Omental fat pad (tissue), 4 donors: ENCODE measurements around the gene SWAP70. TPM values are rescaled to one million over a fixed set of nuclear protein-coding genes. Genes with fewer than 3 reads are reported as not detected.

Experiments
- ATAC-seq: fragments of 150-250 bp; one replicate; pipeline ENCODE4 v1.9.1; 2016; ENCODE audit warnings: mild to moderate bottlenecking, moderate library complexity; ENCODE audit not compliant: low FRiP score
- DNase-seq: peaks from one replicate; pipeline ENCODE4 v3.0.0-alpha.2; 2019; ENCODE audit warnings: low spot score
- CTCF ChIP-seq, 3 donors: fragments of 450-650 bp; IDR thresholded peaks; one replicate each; pipeline ENCODE4 v1.5.1; 2016 to 2017; ENCODE audit warnings: antibody characterized with exemption in 3 of 3, mild to moderate bottlenecking in 3 of 3, moderate library complexity in 2 of 3
- total RNA-seq, 4 donors: library from RNA; depleted of rRNA; stranded (reverse); fragments of >200 nt; gene quantifications; one replicate each; pipeline ENCODE4 v1.1.0, GENCODE V29; 2016

The SWAP70 gene
- total RNA-seq, 4 donors from 2014 or later, result 35.6 to 81.7 (median 61.0) TPM

- no peak for ATAC-seq
- TF ChIP-seq CTCF (IDR thresholded peaks at IDR 0.05), result no peak
- no peak for DNase-seq
These were observed 126.8 kb downstream of the SWAP70 start for GRCh38 chr11:9790703-9791102.

- DNase-seq, result no peak
- TF ChIP-seq CTCF (IDR thresholded peaks at IDR 0.05), result no peak
- no peak for ATAC-seq
These were observed 132.4 kb downstream of the SWAP70 start for GRCh38 chr11:9796266-9796665.

- no peak for TF ChIP-seq CTCF (IDR thresholded peaks at IDR 0.05)
- no peak for DNase-seq
- no peak for ATAC-seq
These were observed 133.0 kb downstream of the SWAP70 start for GRCh38 chr11:9796854-9797253.

GRCh38 chr11:9797300-9797699 lies 133.4 kb downstream of the SWAP70 start:
- DNase-seq (no peak), ATAC-seq (no peak)
- no peak for TF ChIP-seq CTCF (IDR thresholded peaks at IDR 0.05)

GRCh38 chr11:9799886-9800285 lies 136.0 kb downstream of the SWAP70 start:
- no peak for ATAC-seq
- TF ChIP-seq CTCF (IDR thresholded peaks at IDR 0.05), result no peak
- no peak for DNase-seq

GRCh38 chr11:9802291-9802861 lies 138.5 kb downstream of the SWAP70 start:
- DNase-seq (no peak), ATAC-seq (peak; percentile 48)
- TF ChIP-seq CTCF (IDR thresholded peaks at IDR 0.05), result no peak

Other genes with a start within 250 kb of the SWAP70 start
- 10 to 100 TPM; 20.7 to 45.6 (median 28.4) TPM for gene ZNF143, start 203.1 kb upstream of the SWAP70 start, total RNA-seq
- 10 to 100 TPM; 17.7 to 43.0 (median 26.3) TPM for gene WEE1, start 90.4 kb upstream of the SWAP70 start, total RNA-seq